ENCODE data around the gene LEO1.

The LEO1 gene

GRCh38 chr15:51971375-51972133 lies at the start of gene LEO1:
TSS of gene LEO1 (minus strand) at chr15:51971778. CDS start at chr15:51971745, 33 bp downstream.
- DNase-seq: peak; percentile 77

DNA sequence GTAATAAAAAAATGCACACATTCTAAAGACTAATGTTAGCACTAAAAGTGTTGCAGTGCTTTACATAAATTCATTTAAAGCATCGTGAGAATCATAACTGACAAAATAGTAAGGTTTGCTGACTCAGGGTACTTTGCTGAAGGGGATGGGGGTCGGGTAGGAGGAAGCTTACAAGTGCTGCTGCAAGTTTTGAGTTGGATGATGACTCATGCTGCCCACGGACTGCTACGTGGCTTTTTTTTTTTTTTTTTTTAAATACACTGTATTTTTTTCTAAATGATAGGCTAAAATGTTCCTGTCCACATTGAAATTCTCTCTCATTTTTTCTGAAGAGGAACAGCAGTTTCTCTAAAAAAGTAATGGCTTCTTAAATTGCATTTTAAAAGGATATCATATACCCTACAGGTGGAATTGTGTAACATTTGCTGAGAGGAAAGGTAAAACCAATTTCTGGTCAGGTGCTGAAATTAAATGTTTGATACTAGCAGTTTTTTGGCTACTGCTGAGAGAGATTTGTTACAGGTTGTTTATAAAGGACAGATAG lies 49.6 kb upstream of the LEO1 start:
- peak; percentile 10 for DNase-seq

DNA sequence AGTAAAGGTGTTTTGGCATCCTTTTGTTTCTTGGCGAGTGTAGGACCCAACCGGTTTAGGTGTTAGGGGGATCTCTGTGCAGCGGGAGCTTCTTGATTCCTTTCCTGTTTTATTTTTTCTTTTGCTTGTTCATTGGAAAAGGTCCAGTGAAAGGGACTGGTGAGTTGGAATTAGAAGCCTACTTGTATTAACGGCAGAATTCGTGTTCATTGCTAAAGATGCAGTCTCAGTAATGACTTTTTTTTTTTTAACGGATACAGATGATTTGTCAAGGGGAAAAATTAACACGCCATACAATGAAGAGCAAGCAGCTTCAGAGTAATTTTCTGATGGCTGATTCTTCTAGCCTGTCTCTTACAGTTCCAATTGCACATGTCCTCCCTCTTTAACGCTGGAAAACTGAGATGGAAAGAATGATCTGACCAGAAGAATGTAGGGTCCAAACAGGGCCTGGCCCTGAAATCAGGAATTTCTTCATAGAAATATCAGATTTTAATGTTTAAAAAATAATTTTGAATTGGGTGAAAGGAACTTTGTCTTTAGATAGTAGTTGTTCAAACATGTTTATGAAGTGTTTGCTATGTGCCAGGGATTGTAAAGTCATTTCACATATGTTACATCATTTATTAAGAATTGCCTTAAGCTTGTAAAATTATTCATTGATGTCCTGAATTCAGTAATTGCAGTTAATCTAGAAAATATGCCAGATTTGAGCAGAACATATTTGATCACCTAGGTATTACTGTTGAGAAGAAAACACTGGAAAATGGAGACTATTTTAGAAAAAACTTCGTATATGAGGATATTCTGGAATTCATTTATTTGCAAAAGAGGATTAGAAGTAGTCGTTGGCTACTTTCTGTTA lies 48.9 kb upstream of the LEO1 start:
- peak; percentile 22 for DNase-seq

GRCh38 chr15:52019394-52020220 lies 48.0 kb upstream of the LEO1 start:
- DNase-seq: peak; percentile 22

DNA sequence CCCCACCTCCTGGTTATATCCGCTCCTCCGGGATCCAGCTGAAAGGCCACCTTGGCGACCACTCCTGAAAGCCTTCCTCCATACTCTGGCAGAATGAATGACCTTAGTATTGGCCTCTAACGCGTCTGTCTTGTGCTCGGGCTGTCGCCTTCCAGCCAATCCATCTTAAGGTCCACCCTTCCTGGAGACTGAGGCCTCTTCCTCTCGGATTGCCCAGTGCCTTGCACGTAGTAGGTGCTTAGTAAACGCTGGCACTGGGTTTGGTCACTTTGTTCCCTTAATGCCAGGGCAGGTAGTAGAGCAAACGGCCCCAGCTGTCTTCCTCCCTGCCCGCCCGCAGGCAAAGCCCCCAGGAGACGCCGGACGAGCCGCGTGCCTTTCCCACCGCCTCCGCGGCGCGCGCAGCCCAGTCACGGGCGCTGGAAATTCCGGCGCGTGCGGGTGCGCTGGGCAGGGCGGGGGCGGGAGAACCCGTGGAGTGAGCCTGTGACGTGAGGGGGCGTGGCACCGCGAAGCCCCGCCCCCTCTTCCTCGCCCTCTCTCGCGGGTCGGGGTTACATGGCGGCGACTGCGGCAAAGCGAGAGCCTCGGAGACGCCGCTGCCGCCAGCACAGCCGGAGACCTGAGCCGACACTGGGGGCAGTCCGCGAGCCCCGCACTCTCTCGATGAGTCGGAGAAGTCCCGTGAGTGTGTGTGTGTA lies 47.3 kb upstream of the LEO1 start, which contains the start of gene MAPK6:
TSS of gene MAPK6 (plus strand) at position 527 of the 701 bp plus-strand sequence. CDS start 27,242 bp downstream, outside the sequence.
- peak; percentile 51 for DNase-seq

DNA sequence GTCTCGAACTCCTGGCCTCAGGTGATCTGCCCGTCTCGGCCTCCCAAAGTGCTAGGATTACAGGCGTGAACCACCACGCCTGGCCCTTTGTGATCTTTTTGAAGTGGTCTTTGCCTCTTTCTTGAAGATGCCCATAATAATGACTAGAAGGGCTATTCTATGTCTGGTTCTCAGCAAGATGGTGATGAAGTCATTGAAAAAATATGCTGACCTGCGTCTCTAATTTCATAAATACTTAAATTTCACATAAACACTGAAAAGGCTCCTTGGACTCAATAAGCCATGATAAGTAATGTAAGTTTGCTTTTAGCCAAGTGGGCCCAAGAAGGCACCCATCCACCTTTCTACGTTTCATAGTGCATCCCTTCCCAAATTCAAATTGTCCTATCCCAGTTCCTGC lies 46.7 kb upstream of the LEO1 start:
- DNase-seq: no peak

GRCh38 chr15:52016316-52016715 lies 44.7 kb upstream of the LEO1 start:
- no peak for DNase-seq

- no peak for DNase-seq
These were observed 43.0 kb upstream of the LEO1 start for GRCh38 chr15:52014616-52015015.

DNA sequence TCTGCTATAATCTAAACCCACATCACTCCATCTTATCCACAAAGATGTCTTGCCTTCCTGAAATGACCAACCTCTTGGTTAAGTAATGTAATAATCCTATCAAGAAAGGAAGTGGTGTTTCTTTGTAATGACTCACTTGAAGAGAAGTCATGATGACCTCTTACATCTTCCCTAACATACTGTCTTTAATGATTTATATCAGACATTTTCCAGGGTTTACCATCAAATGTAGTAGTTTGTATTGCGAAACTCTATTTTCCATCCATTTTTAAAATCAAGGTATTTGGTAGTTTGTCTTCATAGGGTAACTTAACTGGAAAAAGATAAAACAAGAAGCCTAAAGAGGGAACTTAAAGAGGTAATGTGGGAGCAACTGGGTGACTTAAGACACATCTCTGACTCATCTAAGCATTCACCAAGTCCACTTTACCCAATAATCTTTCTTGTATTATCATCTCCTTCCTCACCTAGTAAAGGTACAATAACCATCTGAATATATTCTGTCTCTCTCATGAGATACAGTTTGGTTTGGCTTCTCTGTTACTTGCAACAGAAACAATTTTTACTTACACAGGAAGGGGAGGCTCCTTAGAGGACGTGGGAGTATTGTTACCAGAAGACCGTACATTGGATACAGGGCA lies 41.7 kb upstream of the LEO1 start:
- no peak for DNase-seq

GRCh38 chr15:52012210-52012609 lies 40.6 kb upstream of the LEO1 start:
- DNase-seq: no peak

DNA sequence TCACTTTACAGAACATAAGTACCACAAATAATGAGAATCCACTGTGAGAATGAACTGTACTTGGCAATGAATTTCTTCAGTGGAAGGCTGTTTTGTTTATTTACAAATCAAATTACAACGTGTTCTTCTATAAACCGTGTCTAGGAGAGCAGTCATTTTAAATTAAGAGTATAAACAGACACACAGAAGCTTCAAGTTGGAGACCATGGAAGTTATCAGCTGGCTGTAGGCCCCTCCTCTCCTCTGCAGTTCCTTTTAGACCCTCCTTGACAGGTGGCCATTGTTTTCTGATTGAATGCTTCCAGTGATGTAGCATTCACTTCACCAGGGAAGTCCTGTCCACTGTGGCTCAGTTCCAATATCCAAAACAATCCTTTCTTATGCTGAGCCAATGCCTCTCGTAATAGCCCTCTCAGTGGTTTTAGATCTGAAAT lies 40.1 kb upstream of the LEO1 start:
- DNase-seq: peak; percentile 81

GRCh38 chr15:52010633-52011595 lies 39.3 kb upstream of the LEO1 start:
- peak; percentile 61 for DNase-seq

- no peak for DNase-seq
These were observed 37.3 kb upstream of the LEO1 start for GRCh38 chr15:52008698-52009434.

DNA sequence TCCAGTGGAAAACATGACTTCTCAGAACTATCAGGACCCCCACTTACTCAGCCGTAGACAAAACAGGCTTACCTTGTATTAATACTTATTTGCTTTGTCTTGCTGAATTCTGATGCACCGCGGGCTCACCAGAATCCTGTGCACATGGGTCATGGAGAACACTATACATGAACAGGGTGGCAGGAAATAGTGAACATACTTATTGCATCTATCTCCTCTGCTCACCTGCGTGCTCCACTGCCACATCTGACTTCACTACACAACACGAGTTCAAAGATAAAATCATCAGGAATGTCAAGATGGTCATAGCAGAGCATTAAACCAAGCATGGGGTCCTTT lies 36.8 kb upstream of the LEO1 start:
- no peak for DNase-seq

- peak; percentile 62 for DNase-seq
These were observed 35.2 kb upstream of the LEO1 start for GRCh38 chr15:52006702-52007340.

DNA sequence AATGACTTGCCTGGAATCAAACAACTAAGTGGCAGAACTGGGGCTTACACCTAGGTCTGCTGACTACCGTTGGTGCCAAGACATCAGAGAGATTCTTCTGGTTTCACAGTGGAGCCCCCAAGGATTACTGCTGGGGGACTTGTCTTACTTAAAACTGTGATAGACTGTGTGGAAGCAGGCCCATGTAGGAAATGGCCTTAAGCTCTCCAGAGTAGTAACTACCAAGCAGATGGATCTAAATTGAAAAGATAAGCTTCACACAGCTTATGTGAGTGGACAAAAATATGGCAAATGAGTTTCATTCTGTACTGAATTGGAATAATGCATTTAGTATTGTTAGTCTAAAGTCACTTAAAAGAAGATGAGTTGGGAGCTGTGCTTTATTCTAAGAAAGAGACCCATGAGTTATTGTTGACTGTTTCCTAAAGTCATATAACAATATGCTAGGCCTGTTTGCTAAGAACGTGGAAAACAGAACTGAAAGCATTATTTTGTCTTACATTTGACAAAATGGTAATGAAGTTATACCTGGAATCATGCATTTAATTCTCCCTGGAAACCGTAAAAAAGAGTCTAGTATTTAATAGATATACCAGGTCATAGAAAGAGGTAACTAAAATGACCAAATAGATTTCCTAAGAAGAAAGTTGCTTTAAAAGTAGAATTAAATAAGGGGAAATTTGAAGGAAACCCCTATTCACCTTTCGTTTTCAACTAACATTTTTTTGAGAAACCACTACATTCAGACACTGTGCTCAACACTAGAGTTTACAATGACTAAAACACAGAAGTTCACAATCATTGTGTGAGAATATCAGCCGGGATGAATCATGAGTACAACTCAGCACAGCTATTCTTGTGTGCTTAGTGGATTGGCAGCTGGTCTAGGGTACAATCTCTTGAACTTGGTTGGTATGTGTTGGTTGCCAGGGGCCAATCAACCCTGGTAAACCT lies 34.4 kb upstream of the LEO1 start:
- no peak for DNase-seq

- DNase-seq: no peak
These were observed 33.2 kb upstream of the LEO1 start for GRCh38 chr15:52004806-52005205.

GRCh38 chr15:52003710-52004109 lies 32.1 kb upstream of the LEO1 start:
- no peak for DNase-seq
